DOHH2 (cell line): ENCODE results near the gene UMPS.

ENCODE experiments used
- EZH2phosphoT487 ChIP-seq: fragments of 200-600 bp; sonication (generic); IDR thresholded peaks from 2 replicates; pipeline ENCODE4 v1.6.1; 2017; ENCODE audit warnings: borderline replicate concordance, mild to moderate bottlenecking, antibody characterized with exemption, low read length, moderate library complexity, mixed read lengths
- TF ChIP-seq, protein P1 (sequence below): fragments of 200-600 bp; sonication (generic); IDR thresholded peaks from one replicate; pipeline ENCODE4 v1.5.1; 2014; ENCODE audit warnings: antibody characterized with exemption, mild to moderate bottlenecking, low read depth, low read length; ENCODE audit not compliant: poor library complexity, severe bottlenecking

DNA sequence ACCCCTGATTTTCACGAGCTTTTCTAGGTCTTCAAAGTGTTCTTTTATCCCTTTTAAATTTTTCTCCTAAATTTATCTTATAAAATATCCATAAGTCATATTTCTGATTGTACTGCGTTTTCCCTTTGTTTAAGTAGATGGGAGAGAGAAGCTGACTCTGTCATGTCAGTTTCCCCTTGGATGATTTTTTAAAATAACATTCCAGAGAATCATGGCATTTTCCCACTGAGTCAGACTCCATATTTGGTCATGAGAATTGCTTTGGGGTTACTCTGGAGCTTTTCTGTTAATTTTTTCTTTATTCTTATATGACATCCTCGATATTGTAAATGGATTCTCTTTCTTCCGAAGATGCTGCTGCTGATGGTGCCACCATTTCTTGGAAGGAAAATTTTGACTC lies 28.6 kb upstream of the UMPS start:
- TF ChIP-seq, protein P1, sequence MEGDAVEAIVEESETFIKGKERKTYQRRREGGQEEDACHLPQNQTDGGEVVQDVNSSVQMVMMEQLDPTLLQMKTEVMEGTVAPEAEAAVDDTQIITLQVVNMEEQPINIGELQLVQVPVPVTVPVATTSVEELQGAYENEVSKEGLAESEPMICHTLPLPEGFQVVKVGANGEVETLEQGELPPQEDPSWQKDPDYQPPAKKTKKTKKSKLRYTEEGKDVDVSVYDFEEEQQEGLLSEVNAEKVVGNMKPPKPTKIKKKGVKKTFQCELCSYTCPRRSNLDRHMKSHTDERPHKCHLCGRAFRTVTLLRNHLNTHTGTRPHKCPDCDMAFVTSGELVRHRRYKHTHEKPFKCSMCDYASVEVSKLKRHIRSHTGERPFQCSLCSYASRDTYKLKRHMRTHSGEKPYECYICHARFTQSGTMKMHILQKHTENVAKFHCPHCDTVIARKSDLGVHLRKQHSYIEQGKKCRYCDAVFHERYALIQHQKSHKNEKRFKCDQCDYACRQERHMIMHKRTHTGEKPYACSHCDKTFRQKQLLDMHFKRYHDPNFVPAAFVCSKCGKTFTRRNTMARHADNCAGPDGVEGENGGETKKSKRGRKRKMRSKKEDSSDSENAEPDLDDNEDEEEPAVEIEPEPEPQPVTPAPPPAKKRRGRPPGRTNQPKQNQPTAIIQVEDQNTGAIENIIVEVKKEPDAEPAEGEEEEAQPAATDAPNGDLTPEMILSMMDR: no peak
- TF ChIP-seq EZH2phosphoT487: no peak
